AG04450 (cell line): ENCODE data around the gene TSPEAR. TPM values are rescaled to one million over a fixed set of nuclear protein-coding genes. Genes with fewer than 3 reads are reported as not detected.
A peak's percentile ranks its signal among the peaks of the same experiment; 100 is the strongest.

ENCODE experiments used
- CTCF ChIA-PET: fragments of 300-600, 350-600 bp; formaldehyde crosslinking; extraction: SDS; loops from one replicate; lab custom pipeline; 2022; ENCODE audit warnings: antibody characterized with exemption, inconsistent platforms; lab: Charles Lee
- POLR2A ChIA-PET: fragments of 350-600 bp; formaldehyde crosslinking; extraction: SDS; loops from one replicate; lab custom pipeline; 2021; ENCODE audit warnings: antibody characterized with exemption, inconsistent platforms; lab: Yijun Ruan, JAX
- DNase-seq: peaks from one replicate; pipeline ENCODE4 v3.0.0-alpha.2; 2011; ENCODE audit warnings: low read depth, low spot score
- H3K27ac ChIP-seq: one replicate; pipeline ENCODE4 v1.5.1; 2012; ENCODE audit warnings: low read depth, low read length, control low read depth
- H3K27me3 ChIP-seq: one replicate; pipeline ENCODE4 v1.6.0; 2012; ENCODE audit warnings: low read length; ENCODE audit not compliant: control insufficient read depth, insufficient read depth
- H3K4me3 ChIP-seq: 2 replicates; pipeline ENCODE4 v1.5.1; 2011; ENCODE audit warnings: mild to moderate bottlenecking, low read depth, low read length, control low read depth
- H3K9me3 ChIP-seq: 2 replicates; pipeline ENCODE4 v1.5.1; 2012; ENCODE audit warnings: low read length; ENCODE audit not compliant: control insufficient read depth, insufficient read depth
- polyA plus RNA-seq: library from polyadenylated mRNA; depleted of rRNA; stranded (reverse); fragments of >200 nt; gene quantifications from 2 replicates; pipeline ENCODE4 v1.2.3, GENCODE V29; 2011
- TF ChIP-seq, protein P1 (sequence below): IDR thresholded peaks from 2 replicates; pipeline ENCODE4 v1.5.1; 2011; ENCODE audit warnings: low read depth, low read length, control low read depth, inconsistent platforms

TSPEAR gene
- polyA plus RNA-seq, 1 experiment = not detected

- H3K9me3 ChIP-seq = peaks cover 12% of the 10 kb centered on the region; the same call in 1 of the 2 replicates
- H3K27me3 ChIP-seq = no peaks in the 10 kb centered on the region
- ChIA-PET POLR2A (no interaction called here), CTCF (interaction anchor here (2.3 kb wide), 1 partner anchor 281 kb away, joined by 13 read pairs; no protein-coding TSS in a partner anchor)
- H3K27ac ChIP-seq = no peak overlapping the region
- TF ChIP-seq, protein P1, sequence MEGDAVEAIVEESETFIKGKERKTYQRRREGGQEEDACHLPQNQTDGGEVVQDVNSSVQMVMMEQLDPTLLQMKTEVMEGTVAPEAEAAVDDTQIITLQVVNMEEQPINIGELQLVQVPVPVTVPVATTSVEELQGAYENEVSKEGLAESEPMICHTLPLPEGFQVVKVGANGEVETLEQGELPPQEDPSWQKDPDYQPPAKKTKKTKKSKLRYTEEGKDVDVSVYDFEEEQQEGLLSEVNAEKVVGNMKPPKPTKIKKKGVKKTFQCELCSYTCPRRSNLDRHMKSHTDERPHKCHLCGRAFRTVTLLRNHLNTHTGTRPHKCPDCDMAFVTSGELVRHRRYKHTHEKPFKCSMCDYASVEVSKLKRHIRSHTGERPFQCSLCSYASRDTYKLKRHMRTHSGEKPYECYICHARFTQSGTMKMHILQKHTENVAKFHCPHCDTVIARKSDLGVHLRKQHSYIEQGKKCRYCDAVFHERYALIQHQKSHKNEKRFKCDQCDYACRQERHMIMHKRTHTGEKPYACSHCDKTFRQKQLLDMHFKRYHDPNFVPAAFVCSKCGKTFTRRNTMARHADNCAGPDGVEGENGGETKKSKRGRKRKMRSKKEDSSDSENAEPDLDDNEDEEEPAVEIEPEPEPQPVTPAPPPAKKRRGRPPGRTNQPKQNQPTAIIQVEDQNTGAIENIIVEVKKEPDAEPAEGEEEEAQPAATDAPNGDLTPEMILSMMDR = no peak
- DNase-seq = no peak
- H3K4me3 ChIP-seq = no peak overlapping the region
Observed at GRCh38 chr21:44511938-44512275, 199.5 kb downstream of the TSPEAR start.

DNA sequence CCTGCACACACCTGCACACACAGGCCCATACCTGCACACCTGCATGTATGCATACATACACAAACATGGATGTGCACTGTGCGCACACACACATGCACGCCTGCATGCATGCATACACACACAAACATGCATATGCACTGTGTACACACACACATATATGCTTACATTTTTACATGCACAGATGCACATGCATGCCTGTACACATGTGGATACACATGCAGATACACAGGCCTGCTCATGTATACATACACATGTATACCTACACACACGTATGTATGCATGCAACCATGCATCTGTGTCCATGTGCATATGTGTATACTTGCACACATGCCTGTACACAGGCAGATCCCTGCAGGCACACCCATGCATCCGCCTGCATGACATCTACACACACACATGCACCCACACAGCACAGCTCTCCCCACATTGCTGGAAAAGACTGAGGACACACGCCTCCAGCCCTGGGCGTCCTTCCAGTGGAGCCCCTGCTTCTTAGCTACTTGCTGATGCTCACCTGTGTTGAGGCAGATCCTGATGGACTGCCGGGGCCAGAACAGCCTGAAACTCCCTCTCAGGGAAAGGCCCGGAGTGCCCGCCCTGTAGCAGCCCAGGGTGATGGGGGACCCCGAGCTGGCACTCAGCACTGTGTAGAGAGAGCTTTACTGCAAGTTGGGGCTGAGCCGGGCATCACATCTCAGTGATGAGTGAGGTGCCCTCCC, 200.0 kb downstream of the TSPEAR start:
- no peak for DNase-seq
- ChIA-PET POLR2A (no interaction called here), CTCF (interaction anchor here (0.9 to 2.3 kb wide), 4 partner anchors 231 to 282 kb away, joined by 3 to 13 read pairs (median 6); no protein-coding TSS in a partner anchor)
- Histone ChIP-seq H3K9me3 (peaks cover 7% of the 10 kb centered on the region; the same call in 1 of the 2 replicates), H3K4me3 (no peak overlapping the region), H3K27ac (no peak overlapping the region), H3K27me3 (no peaks in the 10 kb centered on the region)
- TF ChIP-seq, protein P1 = no peak

GRCh38 chr21:44510508-44511218, 200.7 kb downstream of the TSPEAR start:
- CTCF ChIA-PET = interaction anchor here (0.9 to 2.3 kb wide), 4 partner anchors 232 to 283 kb away, joined by 3 to 13 read pairs (median 6); no protein-coding TSS in a partner anchor
- Histone ChIP-seq H3K27ac (no peak overlapping the region), H3K9me3 (peaks cover 3% of the 10 kb centered on the region; the same call in 1 of the 2 replicates), H3K4me3 (no peak overlapping the region), H3K27me3 (peaks cover 6% of the 10 kb centered on the region)
- POLR2A ChIA-PET = no interaction called here
- no peak for DNase-seq
- TF ChIP-seq, protein P1 = peak; percentile 57

DNA sequence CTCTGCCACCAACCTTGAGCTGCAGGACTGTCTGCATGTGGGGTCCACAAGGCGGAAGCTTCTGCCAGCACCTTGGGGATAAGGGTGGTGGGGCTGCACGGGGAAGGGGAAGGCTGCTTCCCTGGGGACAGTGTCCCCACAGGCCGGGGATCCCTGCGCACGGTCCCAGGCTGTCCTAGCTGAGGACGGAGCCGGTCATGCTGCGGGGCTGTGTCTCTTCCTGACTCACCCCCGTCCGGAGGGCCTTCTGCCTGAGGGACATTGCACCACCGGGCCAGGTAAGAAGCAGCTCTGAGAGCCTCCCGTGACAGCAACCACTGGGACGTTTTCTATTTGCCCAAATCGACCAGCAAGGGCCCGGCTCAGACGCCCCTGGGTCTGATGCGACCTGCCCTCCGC, 201.3 kb downstream of the TSPEAR start:
- no peak overlapping the region for H3K4me3 ChIP-seq
- no peak for DNase-seq
- TF ChIP-seq, protein P1 = no peak
- H3K9me3 ChIP-seq = peaks cover under 1% of the 10 kb centered on the region; the same call in 1 of the 2 replicates
- peaks cover 7% of the 10 kb centered on the region for H3K27me3 ChIP-seq
- no peak overlapping the region for H3K27ac ChIP-seq
- ChIA-PET POLR2A (no interaction called here), CTCF (interaction anchor here (0.6 to 2.3 kb wide), 5 partner anchors 217 to 283 kb away, joined by 3 to 13 read pairs (median 6); no protein-coding TSS in a partner anchor)
